Breast epithelium (tissue), 3 donors: ENCODE measurements around the gene CPAMD8.

Experiments
- POLR2A ChIP-seq: fragments of 450-650 bp; IDR thresholded peaks from one replicate; pipeline ENCODE4 v1.6.1; 2016; ENCODE audit warnings: antibody characterized with exemption, mild to moderate bottlenecking, moderate library complexity
- POLR2AphosphoS5 ChIP-seq, 3 donors: sonication (generic); formaldehyde crosslinking; IDR thresholded peaks; one replicate each; pipeline ENCODE4 v1.6.1; 2017; ENCODE audit warnings: antibody characterized with exemption in 3 of 3
- TF ChIP-seq, protein P1 (sequence below), 3 donors: fragments of 450-650 bp; IDR thresholded peaks; one replicate each; pipeline ENCODE4 v1.5.1; 2016 to 2017; ENCODE audit warnings: antibody characterized with exemption in 3 of 3, mild to moderate bottlenecking in 3 of 3, moderate library complexity in 3 of 3

DNA sequence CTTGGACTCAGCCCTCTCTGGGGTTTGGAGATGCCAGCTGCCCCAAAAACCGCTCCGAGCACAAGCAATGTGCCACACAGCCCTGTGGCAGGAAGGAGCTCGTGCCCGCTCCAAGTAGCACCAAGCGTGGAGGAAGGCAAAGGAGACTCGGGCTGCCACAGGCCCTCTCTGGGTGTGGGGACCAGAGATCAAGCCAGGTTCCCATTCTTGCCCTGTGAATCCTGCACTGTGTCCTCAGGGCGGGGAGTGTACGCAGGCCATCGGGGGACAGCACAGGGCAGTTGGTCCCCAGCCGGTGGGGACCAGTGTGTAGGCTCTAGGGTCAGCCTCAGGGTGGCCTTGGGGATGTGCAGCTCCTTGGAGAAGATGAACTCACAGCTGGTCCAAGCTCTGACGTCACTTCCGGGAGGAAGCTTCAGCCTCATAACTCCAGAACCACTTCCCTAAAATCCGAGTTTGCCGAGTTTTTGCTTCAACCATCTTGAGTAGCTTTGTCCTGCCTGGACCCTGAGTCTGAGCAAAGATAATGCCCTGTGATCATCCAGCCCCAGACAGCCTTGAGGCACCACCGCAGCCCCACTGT, 9.3 kb upstream of the CPAMD8 start:
- TF ChIP-seq, protein P1, sequence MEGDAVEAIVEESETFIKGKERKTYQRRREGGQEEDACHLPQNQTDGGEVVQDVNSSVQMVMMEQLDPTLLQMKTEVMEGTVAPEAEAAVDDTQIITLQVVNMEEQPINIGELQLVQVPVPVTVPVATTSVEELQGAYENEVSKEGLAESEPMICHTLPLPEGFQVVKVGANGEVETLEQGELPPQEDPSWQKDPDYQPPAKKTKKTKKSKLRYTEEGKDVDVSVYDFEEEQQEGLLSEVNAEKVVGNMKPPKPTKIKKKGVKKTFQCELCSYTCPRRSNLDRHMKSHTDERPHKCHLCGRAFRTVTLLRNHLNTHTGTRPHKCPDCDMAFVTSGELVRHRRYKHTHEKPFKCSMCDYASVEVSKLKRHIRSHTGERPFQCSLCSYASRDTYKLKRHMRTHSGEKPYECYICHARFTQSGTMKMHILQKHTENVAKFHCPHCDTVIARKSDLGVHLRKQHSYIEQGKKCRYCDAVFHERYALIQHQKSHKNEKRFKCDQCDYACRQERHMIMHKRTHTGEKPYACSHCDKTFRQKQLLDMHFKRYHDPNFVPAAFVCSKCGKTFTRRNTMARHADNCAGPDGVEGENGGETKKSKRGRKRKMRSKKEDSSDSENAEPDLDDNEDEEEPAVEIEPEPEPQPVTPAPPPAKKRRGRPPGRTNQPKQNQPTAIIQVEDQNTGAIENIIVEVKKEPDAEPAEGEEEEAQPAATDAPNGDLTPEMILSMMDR (IDR thresholded peaks at IDR 0.05) = no peak
- TF ChIP-seq POLR2A = no peak
- TF ChIP-seq POLR2AphosphoS5 (IDR thresholded peaks at IDR 0.05) = no peak
